Measurements from ENCODE around the gene SPCS3.

- TF ChIP-seq FOXM1 (IDR thresholded peaks at IDR 0.05; ENCODE audit: borderline replicate concordance) (no peak), ELF4 (IDR thresholded peaks at IDR 0.05) (no peak), CTBP1 (IDR thresholded peaks at IDR 0.05; ENCODE audit: borderline replicate concordance) (no peak), SP1 (IDR thresholded peaks at IDR 0.05) (no peak), FOXK2 (IDR thresholded peaks at IDR 0.05) (no peak), FOXA1 (IDR thresholded peaks at IDR 0.05) (no peak), BHLHE40 (IDR thresholded peaks at IDR 0.05; ENCODE audit: borderline replicate concordance) (no peak), ZNF384 (IDR thresholded peaks at IDR 0.05) (no peak), HDGF (IDR thresholded peaks at IDR 0.05; ENCODE audit: borderline replicate concordance) (no peak), TARDBP (IDR thresholded peaks at IDR 0.05) (no peak)
Measured at GRCh38 chr4:176306837-176307665, 12.7 kb upstream of the SPCS3 start.

Data from HEK293T (cell line).